ENCODE results near the gene UGGT1.

GRCh38 chr2:128202791-128203190, 111.8 kb downstream of the UGGT1 start:
- TF ChIP-seq CTCF (IDR thresholded peaks at IDR 0.05; ENCODE audit: borderline replicate concordance, extremely low read depth, low read length, poor library complexity, severe bottlenecking) = no peak
- TF ChIP-seq EZH2 (IDR thresholded peaks at IDR 0.05; ENCODE audit: borderline replicate concordance, low read depth, low read length, severe bottlenecking) = no peak
